Measurements from ENCODE around the gene ASAH2B. TPM values are rescaled to one million over a fixed set of nuclear protein-coding genes. Genes with fewer than 3 reads are reported as not detected.
"Not testable (repeated sequence)": the region's sequence is repeated elsewhere in the genome, so short reads cannot be mapped to it uniquely, and the experiment has no call there.

Gene ASAH2B
- total and polyA plus RNA-seq, 2 experiments from 2014 or later: 3.5 to 6.6 TPM

- no peaks in the 10 kb centered on the region for H3K9me3 ChIP-seq (ENCODE audit: low read depth)
- H3K27me3 ChIP-seq: peaks cover 6% of the 10 kb centered on the region
- no peaks in the 10 kb centered on the region for H3K4me1 ChIP-seq (ENCODE audit: low read depth)
- H3K36me3 ChIP-seq: no peaks in the 10 kb centered on the region
- peak; percentile 41 to 69 for DNase-seq (ENCODE audit: low read depth in 1 of 2, low spot score in 1 of 2)
- TF ChIP-seq CTCF (IDR thresholded peaks at IDR 0.05; ENCODE audit: low read depth, low read length): no peak
- peak overlapping the region; percentile 71 for H3K27ac ChIP-seq
- peak overlapping the region; percentile 74 for H3K4me3 ChIP-seq
Observed at GRCh38 chr10:50740293-50740648, 535 bp downstream of the ASAH2B start.

DNA sequence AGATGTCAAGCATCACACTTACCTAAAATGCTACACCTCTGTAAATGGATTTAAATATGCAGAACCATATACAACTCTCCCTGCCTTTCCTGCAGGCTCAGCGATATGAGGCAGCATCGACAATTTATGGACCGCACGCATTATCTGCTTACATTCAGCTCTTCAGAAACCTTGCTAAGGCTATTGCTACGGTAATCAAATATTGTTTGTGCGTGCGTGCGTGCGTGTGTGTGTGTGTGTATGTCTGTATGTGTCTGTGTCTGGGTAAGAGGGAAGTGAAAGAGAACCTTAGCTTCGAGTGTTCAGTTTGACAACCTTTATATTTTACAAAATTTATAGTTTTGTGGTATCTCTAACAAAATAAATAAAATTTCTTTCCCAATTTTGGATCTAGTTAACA lies 3.1 kb downstream of the ASAH2B start:
- H3K36me3 ChIP-seq: not testable (repeated sequence)

DNA sequence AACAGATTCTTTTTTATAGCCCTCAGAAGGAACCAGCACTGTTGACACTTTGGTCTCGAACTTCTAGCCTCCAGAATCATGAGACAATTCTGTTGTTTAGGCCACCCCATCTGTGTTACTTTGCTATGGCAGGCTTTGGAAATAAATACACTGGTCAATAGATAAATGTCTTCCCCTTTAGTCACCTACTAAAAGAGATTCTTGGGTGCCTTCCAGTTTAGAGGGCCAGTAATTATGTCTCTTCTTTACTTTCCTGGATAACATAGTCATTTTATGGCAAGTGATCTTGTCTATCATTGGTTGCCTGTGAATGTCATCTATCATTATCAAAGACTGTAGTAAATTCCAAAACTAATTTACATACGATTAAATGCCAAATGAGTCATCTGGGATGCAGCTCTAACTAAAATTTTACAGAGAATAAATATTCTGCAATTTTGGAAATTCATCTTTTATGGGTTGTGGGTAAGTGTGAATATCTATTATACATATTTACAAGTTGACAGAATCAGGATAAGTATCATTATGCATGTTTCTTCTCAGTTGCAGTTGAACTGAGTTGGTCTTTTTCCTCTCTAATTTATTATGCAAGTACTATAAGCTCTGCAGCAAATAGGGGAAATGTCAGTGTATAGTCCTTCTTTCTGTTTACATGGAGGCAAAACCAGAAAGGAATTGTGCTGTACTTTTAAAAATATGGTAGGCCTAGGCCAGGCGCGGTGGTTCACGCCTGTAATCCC lies 27.2 kb downstream of the ASAH2B start:
- not testable (repeated sequence) for H3K4me1 ChIP-seq (ENCODE audit: low read depth); H3K27me3 ChIP-seq; H3K27ac ChIP-seq; H3K36me3 ChIP-seq; DNase-seq (ENCODE audit: low read depth in 1 of 2, low spot score in 1 of 2); H3K4me3 ChIP-seq; H3K9me3 ChIP-seq (ENCODE audit: low read depth)

More for the DNA sequence above, 3.1 kb downstream of the ASAH2B start:
- H3K27ac ChIP-seq; H3K9me3 ChIP-seq (ENCODE audit: low read depth); DNase-seq (ENCODE audit: low read depth in 1 of 2, low spot score in 1 of 2); H3K27me3 ChIP-seq; H3K4me1 ChIP-seq (ENCODE audit: low read depth); H3K4me3 ChIP-seq: not testable (repeated sequence)

DNA sequence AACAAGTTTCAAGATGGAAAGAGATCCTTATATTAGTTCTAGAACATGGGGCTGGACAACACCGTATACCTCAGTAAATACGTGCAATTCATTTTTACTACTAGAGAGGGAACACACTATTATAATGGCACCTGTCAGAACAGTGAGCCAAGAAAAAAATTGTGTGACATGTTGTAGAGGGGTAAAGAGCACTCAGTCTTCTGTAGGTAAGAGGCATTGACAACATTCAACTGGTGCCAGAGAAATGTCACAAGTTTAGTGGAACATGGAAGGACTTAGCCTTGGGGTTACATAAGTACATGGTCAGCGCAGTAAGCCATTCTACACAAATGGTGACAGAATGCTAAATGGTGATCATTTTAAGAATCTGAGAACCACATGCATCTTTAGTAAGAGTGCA lies 32.3 kb downstream of the ASAH2B start:
- not testable (repeated sequence) for H3K27me3 ChIP-seq; H3K36me3 ChIP-seq; DNase-seq (ENCODE audit: low read depth in 1 of 2, low spot score in 1 of 2)

GRCh38 chr10:50774868-50775267 lies 35.1 kb downstream of the ASAH2B start:
- peak in 1 of 2 donors; percentile 7 for DNase-seq (ENCODE audit: low read depth in 1 of 2, low spot score in 1 of 2)
- H3K36me3 ChIP-seq; H3K4me1 ChIP-seq (ENCODE audit: low read depth); H3K9me3 ChIP-seq (ENCODE audit: low read depth); H3K27me3 ChIP-seq; H3K27ac ChIP-seq; H3K4me3 ChIP-seq: not testable (repeated sequence)

More for the DNA sequence above, 32.3 kb downstream of the ASAH2B start:
- H3K27ac ChIP-seq; H3K9me3 ChIP-seq (ENCODE audit: low read depth); H3K4me1 ChIP-seq (ENCODE audit: low read depth); H3K4me3 ChIP-seq: not testable (repeated sequence)

- H3K4me1 ChIP-seq (ENCODE audit: low read depth); H3K4me3 ChIP-seq; H3K27ac ChIP-seq; H3K27me3 ChIP-seq; H3K9me3 ChIP-seq (ENCODE audit: low read depth); H3K36me3 ChIP-seq: not testable (repeated sequence)
- peak in 1 of 2 donors; percentile 55 for DNase-seq (ENCODE audit: low read depth in 1 of 2, low spot score in 1 of 2)
Observed at GRCh38 chr10:50780036-50780435, 40.3 kb downstream of the ASAH2B start.

DNA sequence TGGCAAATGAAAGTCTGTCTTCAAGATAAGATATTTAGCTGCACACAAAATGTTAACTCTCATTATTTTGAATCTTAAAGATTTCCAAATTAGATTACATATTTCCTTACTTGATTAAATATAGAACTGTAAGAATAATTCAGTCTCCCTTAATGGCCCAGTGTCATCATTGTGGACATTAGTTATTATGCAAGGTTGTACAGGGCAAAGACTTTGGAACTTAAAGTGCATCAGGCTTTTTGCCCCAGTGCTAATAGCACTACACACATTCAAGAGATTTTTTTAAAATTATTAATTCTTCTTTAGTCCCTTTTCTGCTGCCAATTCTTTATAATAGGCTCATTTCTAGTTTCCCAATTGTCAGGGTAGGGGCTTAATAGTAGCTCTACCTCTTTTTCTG lies 42.3 kb downstream of the ASAH2B start:
- DNase-seq (ENCODE audit: low read depth in 1 of 2, low spot score in 1 of 2); H3K27me3 ChIP-seq; H3K27ac ChIP-seq; H3K9me3 ChIP-seq (ENCODE audit: low read depth); H3K4me1 ChIP-seq (ENCODE audit: low read depth); H3K4me3 ChIP-seq; H3K36me3 ChIP-seq: not testable (repeated sequence)

DNA sequence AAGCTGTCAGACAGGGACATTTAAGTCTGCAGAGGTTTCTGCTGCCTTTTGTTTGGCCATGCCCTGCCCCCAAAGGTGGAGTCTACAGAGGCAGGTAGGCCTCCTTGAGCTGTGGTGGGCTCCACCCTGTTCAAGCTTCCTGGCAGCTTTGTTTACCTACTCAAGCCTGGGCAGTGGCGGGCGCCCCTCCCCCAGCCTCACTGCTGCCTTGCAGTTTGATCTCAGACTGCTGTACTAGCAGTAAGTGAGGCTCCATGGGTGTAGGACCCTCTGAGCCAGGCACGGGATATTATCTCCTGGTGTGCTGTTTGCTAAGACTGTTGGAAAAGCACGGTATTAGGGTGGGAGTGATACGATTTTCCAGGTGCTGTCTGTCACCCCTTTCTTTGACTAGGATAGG lies 48.2 kb downstream of the ASAH2B start:
- H3K27me3 ChIP-seq; H3K36me3 ChIP-seq; H3K27ac ChIP-seq; H3K4me3 ChIP-seq; H3K9me3 ChIP-seq (ENCODE audit: low read depth); DNase-seq (ENCODE audit: low read depth in 1 of 2, low spot score in 1 of 2); H3K4me1 ChIP-seq (ENCODE audit: low read depth): not testable (repeated sequence)

- DNase-seq (ENCODE audit: low read depth in 1 of 2, low spot score in 1 of 2): peak; percentile 18 to 76
- Histone ChIP-seq H3K4me3 (no peak overlapping the region), H3K9me3 (ENCODE audit: low read depth) (no peaks in the 10 kb centered on the region)
Observed at GRCh38 chr10:50788951-50789945, 49.5 kb downstream of the ASAH2B start.

More at GRCh38 chr10:50788951-50789945, 49.5 kb downstream of the ASAH2B start:
- H3K4me1 ChIP-seq (ENCODE audit: low read depth): no peaks in the 10 kb centered on the region
- H3K27ac ChIP-seq: no peak overlapping the region
- no peaks in the 10 kb centered on the region for H3K36me3 ChIP-seq
- TF ChIP-seq CTCF (IDR thresholded peaks at IDR 0.05; ENCODE audit: low read depth, low read length): peak; percentile 68
- no peaks in the 10 kb centered on the region for H3K27me3 ChIP-seq

All from cardiac muscle cell (in vitro differentiated cells and primary cell).